Loucy (cell line): Measurements from ENCODE around the gene SYT1.

Experiments
- H2AFZ ChIP-seq: fragments of 200-600 bp; sonication (generic); 2 replicates; pipeline ENCODE4 v1.6.0; 2016; ENCODE audit warnings: antibody characterized with exemption, mild to moderate bottlenecking, low read length, moderate library complexity
- H3F3A ChIP-seq: fragments of 200-600 bp; 2 replicates; pipeline ENCODE4 v1.6.0; 2016; ENCODE audit warnings: antibody characterized with exemption, low read depth, mild to moderate bottlenecking
- H3K27me3 ChIP-seq: fragments of 200-600 bp; sonication (generic); 2 replicates; pipeline ENCODE4 v1.6.1; 2014; ENCODE audit warnings: low read length, mild to moderate bottlenecking; ENCODE audit not compliant: insufficient read depth, poor library complexity, severe bottlenecking
- H3K36me3 ChIP-seq: fragments of 200-600 bp; sonication (generic); 2 replicates; pipeline ENCODE4 v1.6.1; 2016; ENCODE audit warnings: low read length; ENCODE audit not compliant: insufficient read depth
- H3K4me1 ChIP-seq: fragments of 200-600 bp; sonication (generic); 2 replicates; pipeline ENCODE4 v1.5.1; 2014; ENCODE audit warnings: low read length, mild to moderate bottlenecking; ENCODE audit not compliant: insufficient read depth, poor library complexity, severe bottlenecking
- H3K4me2 ChIP-seq: fragments of 200-600 bp; sonication (generic); 2 replicates; pipeline ENCODE4 v1.6.0; 2014; ENCODE audit warnings: antibody characterized with exemption, low read length, low read depth, mild to moderate bottlenecking; ENCODE audit not compliant: poor library complexity, severe bottlenecking
- H3K4me3 ChIP-seq: fragments of 200-600 bp; sonication (generic); 2 replicates; pipeline ENCODE4 v1.5.1; 2014; ENCODE audit warnings: low read length, mild to moderate bottlenecking, mixed read lengths; ENCODE audit not compliant: poor library complexity, severe bottlenecking
- H3K79me2 ChIP-seq: fragments of 200-600 bp; sonication (generic); 2 replicates; pipeline ENCODE4 v1.6.1; 2014; ENCODE audit warnings: low read length; ENCODE audit not compliant: insufficient read depth
- H3K9ac ChIP-seq: fragments of 200-600 bp; sonication (generic); 2 replicates; pipeline ENCODE4 v1.6.0; 2014; ENCODE audit warnings: mild to moderate bottlenecking, low read depth, low read length, moderate library complexity; ENCODE audit not compliant: poor library complexity, severe bottlenecking
- H3K9me2 ChIP-seq: fragments of 200-600 bp; sonication (generic); replicated peaks from 2 replicates; pipeline ENCODE4 v1.6.1; 2016; ENCODE audit warnings: low read depth, low read length, mixed read lengths
- H3K9me3 ChIP-seq: fragments of 200-600 bp; sonication (generic); 2 replicates; pipeline ENCODE4 v1.6.1; 2014; ENCODE audit warnings: mild to moderate bottlenecking, antibody characterized with exemption, low read length, low read depth; ENCODE audit not compliant: insufficient read depth
- H4K20me1 ChIP-seq: fragments of 200-600 bp; sonication (generic); 2 replicates; pipeline ENCODE4 v1.6.0; 2014; ENCODE audit warnings: antibody characterized with exemption, low read length, mild to moderate bottlenecking; ENCODE audit not compliant: insufficient read depth, poor library complexity, severe bottlenecking
- CTCF ChIP-seq: fragments of 200-600 bp; sonication (generic); conservative IDR thresholded peaks from 2 replicates; pipeline ENCODE4 v1.5.1; 2014; ENCODE audit warnings: mild to moderate bottlenecking, antibody characterized with exemption, low read length
- EZH2phosphoT487 ChIP-seq: fragments of 200-600 bp; IDR thresholded peaks from 2 replicates; pipeline ENCODE4 v1.6.1; 2018; ENCODE audit warnings: antibody characterized with exemption, mild to moderate bottlenecking, moderate library complexity, borderline replicate concordance

SYT1 gene

GRCh38 chr12:79086541-79087296 lies 222.1 kb downstream of the SYT1 start:
- Histone ChIP-seq H3K4me2 (no peak overlapping the region), H3K9ac (no peak overlapping the region), H3K79me2 (no peaks in the 10 kb centered on the region), H3F3A (no peaks in the 10 kb centered on the region), H2AFZ (no peak overlapping the region), H4K20me1 (no peaks in the 10 kb centered on the region), H3K27me3 (no peaks in the 10 kb centered on the region), H3K4me3 (no peak overlapping the region), H3K9me3 (no peaks in the 10 kb centered on the region), H3K36me3 (no peaks in the 10 kb centered on the region), H3K4me1 (no peaks in the 10 kb centered on the region), H3K9me2 (no peaks in the 10 kb centered on the region)
- TF ChIP-seq CTCF: no peak
- no peak for TF ChIP-seq EZH2phosphoT487

DNA sequence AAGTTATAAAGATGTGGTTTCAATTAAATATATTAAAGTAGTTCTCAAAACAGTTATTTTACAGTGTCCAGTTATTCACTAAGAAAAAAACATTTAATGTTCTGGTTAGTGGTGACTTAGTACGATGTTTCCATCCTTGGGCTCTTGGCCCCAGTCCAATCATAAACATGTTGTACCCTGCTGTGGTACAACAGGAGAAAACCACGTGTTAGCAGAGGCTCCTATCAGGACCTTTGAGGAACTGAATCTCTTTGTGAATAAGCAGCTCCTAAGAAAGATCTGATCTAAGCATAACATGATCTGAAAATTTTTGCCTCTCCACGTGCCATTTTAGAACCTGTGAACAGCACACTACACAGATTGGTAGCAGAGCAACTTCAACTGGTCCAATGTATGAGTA lies 234.0 kb downstream of the SYT1 start:
- H2AFZ ChIP-seq: no peak overlapping the region
- H3F3A ChIP-seq: no peaks in the 10 kb centered on the region
- TF ChIP-seq EZH2phosphoT487 (no peak), CTCF (no peak)

DNA sequence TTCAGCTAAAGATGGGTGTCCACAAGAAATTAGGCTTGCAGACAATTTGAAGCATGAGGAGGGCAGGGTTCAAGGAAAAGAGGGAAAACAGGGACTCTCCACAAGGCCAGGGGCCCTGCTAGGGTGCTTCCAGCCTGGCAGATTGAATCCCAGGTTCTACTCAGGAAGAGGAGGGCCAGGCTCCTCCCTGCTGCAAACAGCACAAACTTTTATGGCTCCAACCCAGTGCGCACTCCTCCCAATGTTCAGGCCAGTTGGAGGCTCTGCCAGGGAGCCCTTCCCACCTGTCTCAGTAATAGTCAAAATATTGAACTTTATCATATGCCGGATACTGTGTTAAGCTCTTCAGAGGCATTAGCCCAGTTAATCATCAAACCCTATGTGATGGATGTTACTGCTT lies 244.4 kb downstream of the SYT1 start:
- no peaks in the 10 kb centered on the region for H3K27me3 ChIP-seq
- H3K9ac ChIP-seq: no peak overlapping the region
- no peaks in the 10 kb centered on the region for H4K20me1 ChIP-seq
- H3K36me3 ChIP-seq: no peaks in the 10 kb centered on the region
- H3K9me2 ChIP-seq: no peaks in the 10 kb centered on the region
- no peaks in the 10 kb centered on the region for H3K4me1 ChIP-seq
- H3K9me3 ChIP-seq: no peaks in the 10 kb centered on the region
- H3K4me3 ChIP-seq: no peak overlapping the region
- no peak for TF ChIP-seq EZH2phosphoT487
- no peak for TF ChIP-seq CTCF
- H3K4me2 ChIP-seq: no peak overlapping the region
- H2AFZ ChIP-seq: no peak overlapping the region
- H3K79me2 ChIP-seq: no peaks in the 10 kb centered on the region
- H3F3A ChIP-seq: no peaks in the 10 kb centered on the region

More for the DNA sequence above, 234.0 kb downstream of the SYT1 start:
- no peaks in the 10 kb centered on the region for H3K79me2 ChIP-seq
- H3K9me2 ChIP-seq: no peaks in the 10 kb centered on the region
- no peak overlapping the region for H3K9ac ChIP-seq
- H3K4me3 ChIP-seq: no peak overlapping the region
- H3K4me1 ChIP-seq: no peaks in the 10 kb centered on the region
- H3K27me3 ChIP-seq: no peaks in the 10 kb centered on the region
- H3K4me2 ChIP-seq: no peak overlapping the region
- H4K20me1 ChIP-seq: no peaks in the 10 kb centered on the region
- H3K9me3 ChIP-seq: no peaks in the 10 kb centered on the region
- H3K36me3 ChIP-seq: no peaks in the 10 kb centered on the region
